Measurements from ENCODE around the gene CD2BP2. TPM values are rescaled to one million over a fixed set of nuclear protein-coding genes. Genes with fewer than 3 reads are reported as not detected.

The CD2BP2 gene
- total and polyA plus RNA-seq, 9 of the 15 experiments (the other 6 are each of a cell fraction or from before 2014, with no cell fraction given): 3.9 to 51.1 (median 32.8) TPM

GRCh38 chr16:30369091-30369937 is 14.2 kb upstream of the CD2BP2 start (continued):
- TF ChIP-seq GATA2 (CRISPR knock-in tag; IDR thresholded peaks at IDR 0.05) (0 out of 2 replicates have a peak, but pooled peaks have one; percentile 24), ZNF592 (IDR thresholded peaks at IDR 0.05) (0 out of 2 replicates have a peak, but pooled peaks have one; percentile 21), ETV1 (tag; conservative IDR thresholded peaks at IDR 0.05; ENCODE audit: low read depth) (no peak), ELK1 (CRISPR knock-in tag; IDR thresholded peaks at IDR 0.05) (no peak), RBM25 (IDR thresholded peaks at IDR 0.05; ENCODE audit: low read depth, low read length, severe bottlenecking) (no peak), KDM5B (IDR thresholded peaks at IDR 0.05; ENCODE audit: insufficient replicate concordance, low read depth, low read length) (peak; percentile 28), SIX5 (IDR thresholded peaks at IDR 0.05; ENCODE audit: borderline replicate concordance in 1 of 2, insufficient read depth in 1 of 2, low read depth in 1 of 2, low read length in 2 of 2) (no peak), ATF4 (CRISPR knock-in tag; IDR thresholded peaks at IDR 0.05) (no peak), ZBTB12 (CRISPR knock-in tag; IDR thresholded peaks at IDR 0.05) (no peak)
